ENCODE data around the gene RABGAP1L. TPM values are rescaled to one million over a fixed set of nuclear protein-coding genes. Genes with fewer than 3 reads are reported as not detected.

Gene RABGAP1L
- total and polyA plus RNA-seq, 2 donors (not counting 3 experiments of a cell fraction or from before 2014, with no cell fraction given): 6.4 to 22.2 TPM

GRCh38 chr1:175037416-175037815, 878.1 kb downstream of the RABGAP1L start:
- intact Hi-C loops (cut with micrococcal nuclease) (no loop called here), dilution Hi-C loops (cut with MboI; ENCODE audit: extremely low pct_ligation_motif_present, low sequenced_read_pairs) (no loop called here)
- Histone ChIP-seq H3K79me2 (ENCODE audit: control insufficient read depth, insufficient read depth, low read length) (no peaks in the 10 kb centered on the region), H3K4me1 (ENCODE audit: control insufficient read depth, extremely low read depth, insufficient read depth, low read length) (no peaks in the 10 kb centered on the region), H3K27ac (ENCODE audit: insufficient read depth, low read depth, low read length) (no peak overlapping the region), H3K36me3 (ENCODE audit: control insufficient read depth in 2 of 2, extremely low read depth in 1 of 2, insufficient read depth in 2 of 2, low read length in 2 of 2) (no peaks in the 10 kb centered on the region), H3K9me1 (replicated peaks; ENCODE audit: control insufficient read depth, extremely low read depth, insufficient read depth, low read length) (no peaks in the 10 kb centered on the region), H2AFZ (ENCODE audit: low read depth, low read length) (no peak overlapping the region), H3K4me3 (replicated peaks in 1 of 3; ENCODE audit: insufficient read depth in 1 of 3, low read depth in 1 of 3, low read length in 3 of 3) (no peak overlapping the region), H3K9me3 (replicated peaks; ENCODE audit: control insufficient read depth, insufficient read depth, low read length) (no peaks in the 10 kb centered on the region), H4K20me1 (replicated peaks; ENCODE audit: control insufficient read depth, extremely low read depth, insufficient read depth, low read length) (no peaks in the 10 kb centered on the region), H3K27me3 (ENCODE audit: control insufficient read depth in 2 of 2, insufficient read depth in 2 of 2, low read length in 2 of 2) (peaks cover 0 to 2% of the 10 kb centered on the region in 2 experiments), H3K9ac (replicated peaks; ENCODE audit: extremely low read depth, insufficient read depth, low read length) (no peak overlapping the region), H3K4me2 (ENCODE audit: insufficient read depth, low read length) (no peak overlapping the region)
- no TSS peak for BruUV-seq (replicated peaks)
- CTCF ChIA-PET: no interaction called here
- no peak for TF ChIP-seq EZH2 (IDR thresholded peaks at IDR 0.05; ENCODE audit: borderline replicate concordance, low read depth, low read length, severe bottlenecking)
- TF ChIP-seq JUN (IDR thresholded peaks at IDR 0.05; ENCODE audit: borderline replicate concordance, insufficient read depth, insufficient read length, low read depth): no peak
- TF ChIP-seq POLR2AphosphoS5 (IDR thresholded peaks at IDR 0.05; ENCODE audit: insufficient read depth, low read depth, low read length): no peak
- TF ChIP-seq FOS (IDR thresholded peaks at IDR 0.05; ENCODE audit: borderline replicate concordance, insufficient read depth, low read length): no peak
- TF ChIP-seq GATA2 (IDR thresholded peaks at IDR 0.05; ENCODE audit: insufficient read depth, insufficient read length, low read depth, low read length): no peak
- TF ChIP-seq MAX (IDR thresholded peaks at IDR 0.05; ENCODE audit: insufficient read depth, insufficient read length): no peak
- no peak for TF ChIP-seq CTCF (IDR thresholded peaks at IDR 0.05; ENCODE audit: extremely low read depth in 1 of 2, insufficient read depth in 1 of 2, low read depth in 1 of 2, low read length in 2 of 2)
- DNase-seq (ENCODE audit: low read depth, low spot score) (no peak), FAIRE-seq (no peak)
- POLR2A ChIA-PET: no interaction called here

All from endothelial cell of umbilical vein (primary cell).